Left cardiac atrium (tissue), 4 donors: ENCODE results near the gene MT1X. TPM values are rescaled to one million over a fixed set of nuclear protein-coding genes. Genes with fewer than 3 reads are reported as not detected.

ENCODE experiments used
- ATAC-seq, 2 donors: fragments of 200-7000 bp; cut with Tn5 transposase; one replicate each; pipeline ENCODE4 v1.9.1; 2020; ENCODE audit warnings: mild to moderate bottlenecking in 2 of 2, moderate library complexity in 2 of 2
- DNase-seq: peaks from one replicate; pipeline ENCODE4 v3.0.0-alpha.2; 2020
- intact Hi-C, 2 donors: fragments of 100-400 bp; cut with DNase I; formaldehyde crosslinking; loops; one replicate each; pipeline versions ENCODE4 v1.14.1 to v1.15.1; 2022 to 2023
- long read RNA-seq: library from polyadenylated mRNA; unstranded; transcript quantifications from one replicate; pipeline ENCODE4 v2.0.0, GENCODE V29; 2021
- total RNA-seq, 2 donors: library from RNA; stranded (reverse); fragmentation: NEBNext Ultra II Directional; extraction: Animal tissue kit (Norgen Biotek cat#: 25700); gene quantifications; one replicate each; pipeline ENCODE4 v1.2.1, GENCODE V29; 2021
- donor health status: DM: no; HTN: yes; CAD: no.
- donor health status: DM: no; HTN: yes; CAD: no; lungs with severe emphysema.
- donor health status: DM: yes; HTN: yes; CAD: no.
- donor health status: Dilated cardiomyopathy.

MT1X gene
- total RNA-seq, result 100 to 1,000 TPM; 104 to 336 TPM
- long read RNA-seq, partial matches to known transcripts, result 0 of 3 reads
- long read RNA-seq, other reads (novel, unspliced or antisense), result 0 of 3 reads

DNA sequence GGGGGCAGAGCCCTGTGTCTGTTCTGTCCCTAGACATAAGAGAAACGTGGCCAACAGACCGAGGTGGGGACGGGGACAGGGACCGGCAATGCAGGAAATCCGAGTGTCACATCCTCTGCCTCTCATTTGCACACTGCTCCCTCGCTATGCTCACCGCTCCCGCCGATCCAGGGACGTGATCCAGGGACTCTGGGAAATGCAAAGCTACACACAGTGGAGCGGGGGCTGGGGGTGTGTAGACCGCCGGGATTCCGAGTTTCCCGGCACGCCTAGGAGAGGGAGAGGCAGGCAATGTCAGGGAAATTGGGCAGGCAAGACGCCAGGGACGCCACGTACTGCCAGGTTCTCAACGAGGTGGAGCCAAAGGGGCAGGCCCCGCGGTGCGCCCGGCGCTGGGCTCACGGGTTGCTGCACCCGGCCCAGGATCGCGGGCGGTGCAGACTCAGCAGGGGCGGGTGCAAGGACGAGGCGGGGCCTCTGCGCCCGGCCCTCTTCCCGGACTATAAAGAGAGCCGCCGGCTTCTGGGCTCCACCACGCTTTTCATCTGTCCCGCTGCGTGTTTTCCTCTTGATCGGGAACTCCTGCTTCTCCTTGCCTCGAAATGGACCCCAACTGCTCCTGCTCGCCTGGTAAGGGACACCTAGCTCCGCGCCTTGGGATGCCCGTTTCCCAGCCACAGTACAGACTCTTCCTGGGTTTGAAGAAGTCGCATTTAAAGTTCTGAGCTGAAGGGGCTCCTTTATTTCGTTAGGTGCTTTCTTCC lies at the start of gene MT1X:
Gene MT1X (plus strand): TSS at position 532 of the 764 bp plus-strand sequence. CDS start 71 bp downstream, at position 603.
- ATAC-seq, result peak; percentile 97 to 99
- intact Hi-C loops, result loop anchor here in 1 of 2 donors (2.0 to 5.0 kb wide), 2 partner anchors 71 to 80 kb away; no protein-coding TSS in a partner anchor
- DNase-seq, result peak; percentile 96

DNA sequence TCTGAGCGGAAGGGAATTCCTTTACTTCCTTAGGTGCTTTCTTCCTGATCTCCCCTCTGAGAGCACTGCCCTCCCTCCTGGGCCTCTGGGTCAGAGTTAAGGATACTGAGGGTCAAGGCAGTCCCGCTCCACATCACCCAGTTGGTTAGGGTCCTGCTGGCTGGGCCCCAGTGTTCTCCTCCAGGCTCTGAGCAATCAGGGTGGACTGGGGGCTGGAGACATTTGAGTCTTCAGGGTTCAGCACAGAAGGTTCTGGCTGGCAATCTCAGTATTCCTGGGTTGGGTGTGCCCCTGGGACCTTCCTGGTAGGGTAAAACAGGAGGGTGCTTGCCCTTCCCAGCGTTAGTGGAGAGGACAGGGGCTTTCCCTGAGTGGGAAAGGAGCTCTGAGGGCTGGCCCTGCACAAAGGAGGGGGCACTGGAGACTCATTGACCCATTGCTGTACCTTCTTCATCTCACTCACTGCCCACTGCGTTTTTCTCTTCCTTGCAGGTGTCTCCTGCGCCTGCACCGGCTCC lies 49.4 kb upstream of the MT1X start:
- intact Hi-C loops, result no loop called here
- DNase-seq, result no peak
- peak in 1 of 2 donors; percentile 5 for ATAC-seq

DNA sequence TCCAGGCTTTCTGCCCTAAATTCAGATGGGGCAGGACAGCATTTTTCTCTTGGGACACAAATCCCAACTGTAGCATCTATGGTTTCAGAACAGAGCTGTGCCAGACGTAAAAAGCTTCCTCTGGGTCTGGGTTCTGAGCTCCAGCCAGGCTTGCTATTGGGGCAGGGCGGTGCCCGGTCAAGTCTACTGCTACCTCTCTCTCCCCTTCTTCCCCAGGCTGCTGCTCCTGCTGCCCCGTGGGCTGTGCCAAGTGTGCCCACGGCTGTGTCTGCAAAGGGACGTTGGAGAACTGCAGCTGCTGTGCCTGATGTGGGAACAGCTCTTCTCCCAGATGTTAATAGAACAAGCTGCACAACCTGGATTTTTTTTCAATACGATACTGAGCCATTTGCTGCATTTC lies 48.7 kb upstream of the MT1X start:
- intact Hi-C loops, result no loop called here
- DNase-seq (no peak), ATAC-seq (no peak)

DNA sequence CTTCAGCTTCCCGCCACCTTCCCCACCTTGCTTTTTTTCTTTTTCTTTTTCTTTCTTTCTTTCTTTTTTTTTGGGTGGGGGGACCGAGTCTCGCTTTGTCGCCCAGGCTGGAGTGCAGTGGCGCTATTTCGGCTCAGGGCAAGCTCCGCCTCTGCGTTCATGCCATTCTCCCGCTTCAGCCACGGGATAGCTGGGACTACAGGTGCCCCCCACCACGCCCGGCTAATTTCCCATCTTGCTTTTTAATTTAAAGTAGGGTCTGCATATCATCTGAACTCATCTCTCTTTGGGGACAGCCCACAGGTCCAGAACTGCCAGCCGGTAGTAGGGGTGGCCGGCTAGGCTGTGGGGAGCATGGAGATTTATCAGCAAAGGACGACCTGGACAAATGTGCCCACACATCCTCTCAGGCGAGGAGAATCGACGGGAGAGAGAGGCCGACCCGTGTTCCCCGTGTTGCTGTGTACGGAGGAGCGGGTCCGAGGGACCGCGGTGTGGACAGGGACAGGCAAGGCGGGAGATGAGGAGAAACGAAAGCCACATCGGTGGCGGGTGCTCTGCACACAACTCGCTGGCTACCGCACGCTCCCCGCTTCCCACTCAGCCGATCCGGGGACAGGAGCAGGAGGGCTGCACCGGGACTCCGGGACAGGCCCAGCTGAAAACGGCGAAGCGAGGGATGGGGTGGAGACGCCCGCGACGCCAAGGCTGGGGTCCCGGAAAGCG lies 47.4 kb upstream of the MT1X start:
- ATAC-seq (no peak), DNase-seq (no peak)
- intact Hi-C loops, result no loop called here

DNA sequence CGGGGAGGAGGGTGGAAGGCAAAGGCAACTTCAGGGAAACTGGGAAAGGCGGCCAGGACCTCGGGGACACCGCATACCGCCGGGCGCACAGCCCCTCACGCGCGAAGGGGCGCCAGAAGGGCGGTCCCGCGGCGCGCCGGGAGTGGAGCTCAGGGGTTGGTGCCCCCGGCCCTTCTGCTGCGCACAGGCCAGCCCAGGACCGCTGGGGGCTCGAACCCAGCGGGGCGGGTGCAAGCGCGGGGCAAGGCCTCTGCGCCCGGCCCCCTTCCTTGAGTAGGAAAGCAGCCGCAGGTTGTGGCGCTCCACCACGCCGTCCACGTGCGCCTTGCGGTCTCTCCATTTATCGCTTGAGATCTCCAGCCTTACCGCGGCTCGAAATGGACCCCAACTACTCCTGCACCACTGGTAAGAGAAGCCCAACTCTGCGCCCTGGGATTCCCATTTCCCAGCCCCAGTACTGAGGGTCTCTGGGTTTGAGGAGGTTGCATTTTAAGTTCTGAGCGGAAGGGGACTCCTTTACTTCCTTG lies 46.8 kb upstream of the MT1X start:
- no peak for DNase-seq
- intact Hi-C loops, result no loop called here
- no peak for ATAC-seq

DNA sequence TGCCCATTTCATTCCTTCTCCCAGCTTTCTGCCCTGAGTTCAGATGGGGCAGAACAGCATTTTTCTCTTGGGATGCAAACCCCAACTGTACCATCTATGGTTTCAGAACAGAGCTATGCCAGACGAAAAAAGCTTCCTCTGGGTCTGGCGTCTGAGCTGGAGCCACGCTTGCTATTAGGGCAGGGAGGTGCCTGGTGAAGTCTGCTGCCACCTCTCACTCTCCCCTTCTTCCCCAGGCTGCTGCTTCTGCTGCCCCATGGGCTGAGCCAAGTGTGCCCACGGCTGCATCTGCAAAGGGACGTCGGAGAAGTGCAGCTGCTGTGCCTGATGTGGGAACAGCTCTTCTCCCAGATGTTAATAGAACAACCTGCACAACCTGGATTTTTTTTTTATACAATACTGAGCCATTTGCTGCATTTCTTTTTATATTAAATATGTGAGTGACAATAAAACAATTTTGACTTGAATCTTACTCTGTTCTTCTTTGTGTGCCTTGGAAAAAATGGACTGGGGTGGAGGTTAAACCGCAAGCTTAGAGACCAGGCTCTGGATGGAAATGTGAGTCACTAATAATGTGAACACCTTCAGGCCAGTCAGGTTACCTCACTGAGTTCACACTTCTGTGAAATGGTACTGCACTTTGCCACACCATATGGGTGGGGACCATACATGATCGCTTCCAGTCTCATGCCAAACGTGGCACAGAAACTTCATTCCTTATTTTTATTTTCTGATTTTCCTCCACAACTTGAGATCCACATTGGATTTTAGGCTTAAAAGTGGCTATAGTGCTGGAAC lies 45.5 kb upstream of the MT1X start:
- DNase-seq (no peak), ATAC-seq (no peak)
- intact Hi-C loops, result no loop called here

DNA sequence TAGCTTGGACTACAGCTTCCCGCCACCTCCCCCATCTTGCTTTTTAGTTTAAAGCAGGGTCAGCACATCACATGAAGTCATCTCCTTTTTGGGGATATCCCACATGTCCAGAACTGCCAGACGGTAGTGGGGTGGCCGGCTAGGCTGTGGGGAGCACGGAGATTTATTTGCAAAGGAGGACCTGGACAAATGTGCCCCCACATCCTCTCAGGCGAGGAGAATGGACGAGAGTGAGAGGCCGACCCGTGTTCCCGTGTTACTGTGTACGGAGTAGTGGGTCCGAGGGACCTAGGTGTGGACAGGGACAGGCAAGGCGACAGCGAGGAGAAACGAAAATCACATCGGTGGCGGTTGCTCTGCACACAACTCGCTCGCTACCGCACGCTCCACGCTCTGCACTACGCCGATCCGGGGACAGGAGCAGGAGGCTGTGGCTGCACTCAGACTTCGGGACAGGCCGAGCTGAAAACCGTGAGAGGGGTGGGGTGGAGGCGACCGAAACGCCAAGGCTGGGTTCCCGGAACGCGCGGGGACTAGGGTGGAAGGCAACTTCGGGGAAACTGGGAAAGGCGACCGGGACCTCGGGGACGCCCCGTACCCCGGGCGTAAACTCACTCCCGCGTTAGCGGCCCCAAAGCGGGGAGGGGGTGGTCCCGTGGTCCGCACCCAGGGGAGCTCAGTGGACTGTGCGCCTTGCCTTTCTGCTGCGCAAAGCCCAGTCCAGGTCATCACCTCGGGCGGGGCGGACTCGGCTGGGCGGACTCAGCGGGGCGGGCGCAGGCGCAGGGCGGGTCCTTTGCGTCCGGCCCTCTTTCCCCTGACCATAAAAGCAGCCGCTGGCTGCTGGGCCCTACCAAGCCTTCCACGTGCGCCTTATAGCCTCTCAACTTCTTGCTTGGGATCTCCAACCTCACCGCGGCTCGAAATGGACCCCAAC lies 44.2 kb upstream of the MT1X start, which contains the start of gene MT1A:
Gene MT1A (plus strand): TSS at position 853 of the 937 bp plus-strand sequence. CDS start 73 bp downstream, at position 926.
- intact Hi-C loops, result loop anchor here in 1 of 2 donors (2.0 kb wide), 1 partner anchor 19 kb away; the partner anchor contains the start of gene MT1F
- ATAC-seq, result peak; percentile 89 to 90
- peak; percentile 89 for DNase-seq

DNA sequence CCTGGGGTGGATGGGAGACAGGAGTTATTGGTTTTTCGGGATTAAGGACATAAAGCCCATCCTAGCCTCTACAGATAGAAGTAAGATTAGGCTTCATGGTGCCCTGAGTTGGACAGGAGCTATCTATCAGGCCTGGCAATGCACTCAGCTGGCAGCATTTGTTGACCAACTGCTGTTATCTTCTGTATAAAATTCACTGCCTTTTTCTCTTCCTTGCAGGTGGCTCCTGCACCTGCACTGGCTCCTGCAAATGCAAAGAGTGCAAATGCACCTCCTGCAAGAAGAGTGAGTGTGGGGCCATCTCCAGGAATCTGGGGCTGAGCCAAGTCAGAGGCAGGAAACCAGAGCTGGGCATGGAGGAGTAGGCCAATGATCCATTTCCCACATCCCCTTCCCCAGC lies 43.2 kb upstream of the MT1X start:
- intact Hi-C loops, result loop anchor here in 1 of 2 donors (2.0 kb wide), 1 partner anchor 18 kb away; the partner anchor contains the start of gene MT1F
- DNase-seq, result no peak
- ATAC-seq, result no peak

DNA sequence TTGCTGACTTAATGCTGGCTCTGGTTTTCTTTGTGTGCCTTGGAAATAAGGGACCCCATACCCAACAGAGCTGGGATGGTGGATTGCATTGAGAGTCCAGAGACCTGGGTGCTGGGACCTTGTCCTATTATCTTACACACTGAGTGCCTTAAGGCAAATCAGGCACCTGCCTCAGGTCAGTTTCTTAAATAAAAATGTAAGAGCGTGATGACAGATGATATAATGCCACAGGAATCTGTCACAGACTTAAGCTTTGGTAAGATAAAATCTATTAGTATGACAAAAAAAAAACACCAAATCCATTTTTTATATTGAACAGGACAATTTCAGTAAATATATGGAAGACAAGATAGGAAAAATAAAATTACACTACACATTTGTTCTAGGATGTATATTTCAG lies 42.2 kb upstream of the MT1X start:
- no peak for ATAC-seq
- DNase-seq, result no peak
- intact Hi-C loops, result no loop called here

DNA sequence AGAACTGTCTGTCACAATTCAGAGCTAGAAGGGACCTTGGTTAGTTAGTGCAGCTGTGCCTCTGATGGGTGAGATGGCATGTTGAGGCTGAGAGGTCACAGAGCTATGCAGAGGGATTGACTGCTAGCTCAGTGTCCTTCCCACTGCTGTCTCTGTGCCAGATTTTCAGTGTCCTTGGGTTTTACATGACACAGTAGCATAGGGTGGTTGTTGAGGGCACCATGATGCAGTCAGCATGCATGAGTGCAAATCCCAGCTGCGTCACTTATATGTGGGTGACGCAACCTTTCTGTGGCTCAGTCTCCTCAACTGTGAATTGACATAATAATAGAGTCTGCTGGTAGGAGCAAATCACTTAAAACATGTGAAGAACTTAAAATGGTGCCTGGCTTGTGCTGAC lies 41.1 kb upstream of the MT1X start:
- ATAC-seq (no peak), DNase-seq (no peak)
- intact Hi-C loops, result no loop called here

DNA sequence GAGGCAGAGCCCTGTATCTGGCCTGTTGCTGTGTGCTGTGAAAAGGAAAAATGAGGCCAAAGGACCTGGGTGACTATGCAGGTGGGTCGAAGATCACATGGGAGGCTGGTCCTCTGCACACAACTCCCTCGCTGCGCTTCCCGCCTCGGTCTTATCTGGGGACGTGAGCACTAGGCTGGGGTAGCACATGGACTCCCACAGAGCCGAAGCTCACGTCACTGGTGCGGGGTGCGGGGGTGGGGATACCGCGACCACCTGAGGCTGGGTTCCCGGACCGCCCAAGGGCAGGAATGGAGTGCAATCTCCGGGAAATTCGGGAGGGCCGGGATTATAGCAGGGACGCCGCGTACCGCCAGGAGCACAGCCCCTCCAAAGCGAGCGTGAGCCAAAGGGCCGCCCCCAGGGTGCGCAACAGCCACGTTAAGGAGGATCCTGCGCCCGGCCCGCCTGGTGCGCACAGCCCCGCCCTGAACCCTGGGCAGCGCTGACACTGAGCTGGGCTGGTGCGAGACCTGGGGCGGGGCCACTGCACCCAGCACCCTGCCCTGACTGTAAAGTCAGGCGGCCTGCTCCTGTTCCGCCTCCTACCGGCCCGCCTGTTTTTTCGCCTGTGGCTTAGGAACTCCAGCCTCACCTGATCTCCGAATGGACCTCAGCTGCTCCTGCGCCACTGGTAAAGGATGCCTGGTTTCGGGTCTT lies 39.0 kb upstream of the MT1X start:
- ATAC-seq (peak; percentile 93 to 97), DNase-seq (peak; percentile 87)
- intact Hi-C loops, result no loop called here

DNA sequence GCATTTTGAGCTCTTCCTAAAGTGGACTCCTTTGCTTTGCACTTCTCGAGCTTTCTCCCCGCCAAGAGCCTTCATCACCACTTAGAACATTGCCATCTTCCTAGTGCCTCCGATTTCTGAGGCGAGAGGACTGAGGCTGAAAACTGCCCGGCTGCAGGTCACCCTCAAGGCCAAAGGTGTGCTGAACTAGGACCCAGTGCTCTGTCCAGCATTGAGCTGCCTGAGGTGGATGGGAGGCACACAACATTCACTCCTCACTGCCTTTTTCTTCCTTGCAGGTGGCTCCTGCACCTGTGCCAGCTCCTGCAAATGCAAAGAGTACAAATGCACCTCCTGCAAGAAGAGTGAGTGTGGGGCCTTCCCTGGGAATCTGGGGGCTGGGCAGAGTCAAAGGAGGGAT lies 38.4 kb upstream of the MT1X start:
- no peak for ATAC-seq
- intact Hi-C loops, result no loop called here
- no peak for DNase-seq

DNA sequence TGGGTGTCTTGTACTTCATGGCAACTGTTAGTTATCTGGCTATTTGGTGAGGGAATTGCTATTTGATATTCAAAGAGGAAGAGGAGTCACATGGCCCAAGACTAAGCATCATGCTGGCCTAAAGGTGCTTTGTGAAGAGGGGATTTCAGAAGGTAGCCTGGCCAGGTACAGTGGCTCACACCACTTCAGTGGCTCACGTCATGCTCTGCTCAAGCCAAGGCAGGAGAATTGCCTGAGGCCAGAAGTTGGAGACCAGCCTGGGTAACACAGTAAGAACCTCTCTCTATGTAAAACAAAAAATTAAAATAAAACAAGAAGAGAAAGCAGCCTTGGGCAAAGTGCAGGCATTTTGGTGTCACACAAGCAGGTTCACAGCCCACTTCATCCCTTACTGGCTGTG lies 37.0 kb upstream of the MT1X start:
- ATAC-seq, result no peak
- DNase-seq, result no peak
- intact Hi-C loops, result no loop called here

DNA sequence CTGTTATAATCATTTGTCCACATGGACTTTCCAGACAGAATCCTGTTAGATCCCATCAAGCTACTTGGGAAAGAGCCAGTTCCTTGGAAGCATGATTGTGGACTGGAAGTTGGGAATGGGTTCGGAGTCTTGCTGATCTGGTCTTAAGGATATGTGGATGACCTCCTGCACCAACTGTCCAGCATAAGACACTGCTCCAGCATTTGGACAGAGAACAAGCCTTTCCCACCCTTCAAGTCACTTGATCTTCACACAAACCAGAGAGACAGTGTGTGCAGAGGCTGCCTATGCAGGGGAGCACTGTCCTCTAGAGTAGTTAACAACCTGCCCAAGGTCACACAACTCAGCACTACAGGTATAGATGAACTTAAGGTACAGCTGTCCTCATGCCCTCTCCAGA lies 36.4 kb upstream of the MT1X start:
- ATAC-seq (no peak), DNase-seq (no peak)
- intact Hi-C loops, result no loop called here

DNA sequence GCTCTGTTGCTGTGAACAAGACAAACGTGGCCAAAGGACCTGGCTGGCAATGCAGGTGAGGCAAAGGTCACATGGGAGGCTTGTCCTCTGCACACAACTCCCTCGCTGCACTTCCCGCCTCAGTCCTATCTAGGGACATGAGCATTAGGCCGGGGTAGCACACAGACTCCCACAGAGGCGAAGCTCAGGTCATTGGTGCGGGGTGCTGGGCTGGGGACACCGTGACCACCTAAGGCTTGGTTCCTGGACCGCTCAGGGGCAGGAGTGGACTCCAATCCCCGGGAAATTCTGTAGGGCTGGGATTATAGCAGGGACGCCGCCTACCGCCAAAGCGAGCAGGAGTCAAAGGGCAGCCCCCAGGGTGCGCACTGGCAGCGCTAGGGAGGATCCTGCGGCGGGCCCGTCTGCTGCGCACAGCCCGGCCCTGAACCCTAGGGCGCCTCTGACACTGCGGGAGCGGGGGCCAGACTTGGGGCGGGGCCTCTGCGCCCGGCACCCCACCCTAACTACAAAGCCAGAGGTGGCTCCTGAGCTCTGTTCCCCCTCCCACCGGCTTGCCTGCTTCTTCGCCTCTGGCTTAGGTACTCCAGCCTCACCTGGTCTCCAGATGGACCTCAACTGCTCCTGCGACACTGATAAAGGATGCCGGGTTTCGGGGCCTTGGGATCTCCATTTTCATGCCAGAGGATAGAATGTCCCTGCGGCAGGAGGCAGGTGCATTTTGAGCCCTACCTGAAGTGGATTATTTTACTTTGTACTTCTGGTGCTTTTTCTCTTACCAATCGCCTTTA lies 34.4 kb upstream of the MT1X start:
- DNase-seq (no peak), ATAC-seq (no peak)
- intact Hi-C loops, result no loop called here

DNA sequence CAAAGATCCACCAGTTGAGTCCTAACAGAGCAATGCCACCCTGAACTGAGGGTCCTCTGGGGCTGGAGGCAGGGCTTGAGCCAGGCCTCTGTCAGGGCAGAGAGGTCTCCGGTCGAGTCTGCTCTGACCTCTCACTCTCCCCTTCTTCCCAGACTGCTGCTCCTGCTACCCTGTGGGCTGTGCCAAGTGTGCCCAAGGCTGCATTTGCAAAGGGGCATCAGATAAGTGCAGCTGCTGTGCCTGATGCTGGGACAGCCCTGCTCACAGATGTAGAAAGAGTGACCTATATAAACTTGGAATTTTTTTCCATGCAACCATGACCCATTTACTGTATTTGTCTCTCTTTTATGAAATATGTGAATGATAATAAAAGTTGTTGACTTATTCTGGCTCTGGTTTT lies 33.0 kb upstream of the MT1X start:
- DNase-seq, result no peak
- ATAC-seq, result no peak
- intact Hi-C loops, result no loop called here

DNA sequence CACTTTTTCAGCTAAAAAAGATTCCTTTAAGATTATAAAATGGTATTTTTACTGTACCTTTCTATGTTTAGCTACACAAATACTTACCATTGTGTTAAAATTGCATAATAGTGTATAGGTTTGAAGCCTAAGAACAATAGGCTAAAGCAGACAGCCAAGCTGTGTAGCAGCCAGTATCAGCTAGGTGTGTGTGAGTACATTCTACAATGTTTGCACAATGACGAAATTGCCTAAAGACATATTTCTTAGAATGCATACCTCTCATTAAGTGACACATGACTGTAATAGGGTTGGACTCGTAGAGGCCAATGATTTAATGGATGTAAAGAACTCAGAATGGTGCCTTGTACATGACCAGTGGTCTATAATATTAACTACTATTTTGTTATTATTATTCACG lies 32.5 kb upstream of the MT1X start:
- intact Hi-C loops, result no loop called here
- ATAC-seq, result no peak
- no peak for DNase-seq
